ENCODE results near the gene YPEL4.

YPEL4 gene

GRCh38 chr11:57675176-57675941 is 25.6 kb upstream of the YPEL4 start:
- no peak for TF ChIP-seq MYC (IDR thresholded peaks at IDR 0.05; ENCODE audit: low read depth, low read length)
- TF ChIP-seq CTCF (IDR thresholded peaks at IDR 0.05; ENCODE audit: low read depth, low read length): no peak
- no peak for TF ChIP-seq POLR2A (IDR thresholded peaks at IDR 0.05; ENCODE audit: extremely low read depth, insufficient read length)
- TF ChIP-seq MAX (IDR thresholded peaks at IDR 0.05; ENCODE audit: low read depth, low read length): no peak
- peak overlapping the region; percentile 4 for H3K4me3 ChIP-seq (ENCODE audit: low read depth, low read length)
- DNase-seq (ENCODE audit: low read depth): no peak

- no peak for TF ChIP-seq MYC (IDR thresholded peaks at IDR 0.05; ENCODE audit: low read depth, low read length)
- no peak for TF ChIP-seq POLR2A (IDR thresholded peaks at IDR 0.05; ENCODE audit: extremely low read depth, insufficient read length)
- no peak for TF ChIP-seq MAX (IDR thresholded peaks at IDR 0.05; ENCODE audit: low read depth, low read length)
- no peak for TF ChIP-seq CTCF (IDR thresholded peaks at IDR 0.05; ENCODE audit: low read depth, low read length)
- DNase-seq (ENCODE audit: low read depth): no peak
- H3K4me3 ChIP-seq (ENCODE audit: low read depth, low read length): no peak overlapping the region
Measured at GRCh38 chr11:57674251-57674650, 24.5 kb upstream of the YPEL4 start.

- TF ChIP-seq MYC (IDR thresholded peaks at IDR 0.05; ENCODE audit: low read depth, low read length): no peak; the same call in 1 of the 2 replicates
- TF ChIP-seq POLR2A (IDR thresholded peaks at IDR 0.05; ENCODE audit: extremely low read depth, insufficient read length): no peak
- TF ChIP-seq CTCF (IDR thresholded peaks at IDR 0.05; ENCODE audit: low read depth, low read length): no peak
- TF ChIP-seq MAX (IDR thresholded peaks at IDR 0.05; ENCODE audit: low read depth, low read length): no peak; the same call in 1 of the 2 replicates
- H3K4me3 ChIP-seq (ENCODE audit: low read depth, low read length): peak overlapping the region; percentile 90
- DNase-seq (ENCODE audit: low read depth): peak; percentile 56
Measured at GRCh38 chr11:57668434-57668782, 18.7 kb upstream of the YPEL4 start.

- peak within 1 kb of the TSS; percentile 90 for H3K4me3 ChIP-seq (ENCODE audit: low read depth, low read length)
- peak; percentile 82 for TF ChIP-seq POLR2A (IDR thresholded peaks at IDR 0.05; ENCODE audit: extremely low read depth, insufficient read length)
- TF ChIP-seq MAX (IDR thresholded peaks at IDR 0.05; ENCODE audit: low read depth, low read length): peak; percentile 70
- no peak for TF ChIP-seq CTCF (IDR thresholded peaks at IDR 0.05; ENCODE audit: low read depth, low read length)
- peak; percentile 88; the same call in 1 of the 2 replicates for TF ChIP-seq MYC (IDR thresholded peaks at IDR 0.05; ENCODE audit: low read depth, low read length)
- DNase-seq (ENCODE audit: low read depth): peak; percentile 100
Measured at GRCh38 chr11:57667736-57668433, 18.2 kb upstream of the YPEL4 start, which contains the start of gene ZDHHC5. TSS of gene ZDHHC5 (plus strand) at chr11:57668114. CDS start at chr11:57673091, 4,977 bp downstream.

GRCh38 chr11:57667117-57667735 is 17.5 kb upstream of the YPEL4 start:
- peak; percentile 99 for DNase-seq (ENCODE audit: low read depth)
- TF ChIP-seq MYC (IDR thresholded peaks at IDR 0.05; ENCODE audit: low read depth, low read length) (peak; percentile 70), MAX (IDR thresholded peaks at IDR 0.05; ENCODE audit: low read depth, low read length) (0 out of 2 replicates have a peak, but pooled peaks have one; percentile 13), POLR2A (IDR thresholded peaks at IDR 0.05; ENCODE audit: extremely low read depth, insufficient read length) (peak; percentile 39), CTCF (IDR thresholded peaks at IDR 0.05; ENCODE audit: low read depth, low read length) (no peak)
- H3K4me3 ChIP-seq (ENCODE audit: low read depth, low read length): peak overlapping the region; percentile 65

Measured in NB4 (cell line).